PC-3 (cell line): ENCODE measurements around the gene CDH13. TPM values are rescaled to one million over a fixed set of nuclear protein-coding genes. Genes with fewer than 3 reads are reported as not detected.

Experiments
- ATAC-seq: fragments of 200-7000 bp; cut with Tn5 transposase; 2 replicates; pipeline ENCODE4 v1.9.1; 2020; ENCODE audit warnings: mild to moderate bottlenecking, moderate library complexity
- BruUV-seq: library from RNA; stranded (reverse); fragments of 400-500 nt; replicated peaks from 2 replicates; lab custom pipeline; 2021; lab: Mats Ljungman, UMichigan
- CTCF ChIA-PET: fragments of 300-600 bp; sonication (Branson Sonifier 250); formaldehyde crosslinking; loops from one replicate; lab custom pipeline; 2022; ENCODE audit warnings: antibody characterized with exemption; lab: Charles Lee
- POLR2A ChIA-PET: fragments of 300-600 bp; sonication (Branson Sonifier 250); formaldehyde crosslinking; loops from one replicate; lab custom pipeline; 2022; ENCODE audit warnings: antibody characterized with exemption; ENCODE audit not compliant: unreplicated experiment; lab: Charles Lee
- DNase-seq: peaks from one replicate; pipeline ENCODE4 v3.0.0-alpha.2; 2015
- H2AFZ ChIP-seq: fragments of 300-600 bp; sonication (generic); 2 replicates; pipeline ENCODE4 v1.6.0; 2016; ENCODE audit warnings: antibody characterized with exemption, low read length
- H3F3A ChIP-seq: fragments of 300-600 bp; sonication (generic); one replicate; pipeline ENCODE4 v1.6.0; 2017; ENCODE audit warnings: antibody characterized with exemption, low read length, control low read depth, mild to moderate bottlenecking; ENCODE audit not compliant: unreplicated experiment
- H3K27ac ChIP-seq: fragments of 300-600 bp; sonication (generic); 2 replicates; pipeline ENCODE4 v1.5.1; 2016; ENCODE audit warnings: mild to moderate bottlenecking, low read length
- H3K27me3 ChIP-seq: fragments of 300-600 bp; sonication (generic); 2 replicates; pipeline ENCODE4 v1.6.1; 2016; ENCODE audit warnings: low read length, mixed read lengths
- H3K36me3 ChIP-seq: fragments of 300-600 bp; sonication (generic); 2 replicates; pipeline ENCODE4 v1.6.1; 2016; ENCODE audit warnings: low read depth, mixed run types, low read length, mixed read lengths
- H3K4me1 ChIP-seq: fragments of 300-600 bp; sonication (generic); 2 replicates; pipeline ENCODE4 v1.5.1; 2016; ENCODE audit warnings: low read length; ENCODE audit not compliant: insufficient read depth
- H3K4me2 ChIP-seq: fragments of 300-600 bp; sonication (generic); 2 replicates; pipeline ENCODE4 v1.6.0; 2016; ENCODE audit warnings: low read length
- H3K4me3 ChIP-seq: fragments of 300-600 bp; sonication (generic); 2 replicates; pipeline ENCODE4 v1.5.1; 2016; ENCODE audit warnings: mild to moderate bottlenecking, low read length, mixed read lengths
- H3K79me2 ChIP-seq: fragments of 300-600 bp; sonication (generic); 2 replicates; pipeline ENCODE4 v1.6.1; 2017; ENCODE audit warnings: low read length, mixed read lengths
- H3K9ac ChIP-seq: fragments of 300-600 bp; sonication (generic); 2 replicates; pipeline ENCODE4 v1.6.0; 2016; ENCODE audit warnings: mild to moderate bottlenecking, low read length
- H3K9me2 ChIP-seq: fragments of 300-600 bp; sonication (generic); replicated peaks from 2 replicates; pipeline ENCODE4 v1.6.1; 2016; ENCODE audit warnings: mixed run types, low read length, mixed read lengths
- H3K9me3 ChIP-seq: fragments of 300-600 bp; sonication (generic); 2 replicates; pipeline ENCODE4 v1.6.1; 2016; ENCODE audit warnings: low read length, mixed read lengths
- H4K20me1 ChIP-seq: fragments of 300-600 bp; sonication (generic); 2 replicates; pipeline ENCODE4 v1.6.1; 2016; ENCODE audit warnings: low read length, mixed read lengths
- EZH2 ChIP-seq: fragments of 300-600 bp; sonication (generic); IDR thresholded peaks from one replicate; pipeline ENCODE4 v1.6.1; 2017; ENCODE audit warnings: antibody characterized with exemption, mild to moderate bottlenecking, low read length; ENCODE audit not compliant: unreplicated experiment
- EZH2phosphoT487 ChIP-seq: fragments of 300-600 bp; sonication (generic); IDR thresholded peaks from 2 replicates; pipeline ENCODE4 v1.6.1; 2018; ENCODE audit warnings: mild to moderate bottlenecking, antibody characterized with exemption, low read length, borderline replicate concordance
- intact Hi-C: fragments of 100-400 bp; cut with micrococcal nuclease; formaldehyde crosslinking; loops from 2 replicates; pipeline ENCODE4 v1.9.0; 2023
- total RNA-seq: library from RNA; depleted of rRNA; stranded (reverse); fragments of >200 nt; gene quantifications from 2 replicates; pipeline ENCODE4 v1.2.3, GENCODE V29; 2014
- TF ChIP-seq, protein P1 (sequence below): fragments of 300-600 bp; sonication (generic); conservative IDR thresholded peaks from 2 replicates; pipeline ENCODE4 v1.5.1; 2017; ENCODE audit warnings: antibody characterized with exemption, low read depth, mild to moderate bottlenecking, low read length

Gene CDH13
- total RNA-seq, 1 experiment from 2014 or later: 0.36 TPM

DNA sequence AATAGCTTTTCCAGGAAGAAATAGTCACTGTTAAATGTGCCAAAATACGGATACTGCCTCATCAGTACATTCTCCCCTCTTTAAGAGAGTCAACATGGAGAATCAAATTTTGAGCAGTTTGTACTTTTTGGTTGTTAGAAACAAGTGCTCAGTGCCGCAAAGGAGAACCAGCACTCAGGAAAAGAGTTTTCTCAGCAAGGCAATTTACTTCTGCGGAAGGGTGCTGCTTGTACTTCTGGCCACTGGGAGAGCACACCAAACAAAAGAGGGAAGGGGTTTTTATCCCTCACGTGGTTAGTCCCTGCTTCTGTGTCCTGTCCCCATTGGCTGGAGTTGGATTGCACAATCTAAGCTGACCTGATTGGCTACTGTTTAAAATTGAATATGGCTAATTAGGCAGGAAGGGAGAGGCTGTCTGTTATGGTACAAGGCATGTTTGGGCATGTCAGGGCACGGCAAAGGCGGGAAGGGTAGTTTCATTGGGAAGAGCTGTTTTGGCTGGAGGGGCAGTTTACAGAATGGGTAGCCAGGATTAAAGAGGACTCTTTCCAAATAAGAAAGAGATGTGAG lies 499.3 kb downstream of the CDH13 start:
- Histone ChIP-seq H3K4me3 (no peak overlapping the region), H3K27ac (no peak overlapping the region), H3K4me2 (no peak overlapping the region), H4K20me1 (no peaks in the 10 kb centered on the region), H3K9ac (no peak overlapping the region), H3K4me1 (no peaks in the 10 kb centered on the region), H3K9me3 (peaks cover 5% of the 10 kb centered on the region; the same call in 1 of the 2 replicates), H2AFZ (no peak overlapping the region), H3K79me2 (no peaks in the 10 kb centered on the region), H3K27me3 (no peaks in the 10 kb centered on the region), H3F3A (no peaks in the 10 kb centered on the region), H3K36me3 (no peaks in the 10 kb centered on the region), H3K9me2 (no peaks in the 10 kb centered on the region)
- DNase-seq (no peak), ATAC-seq (no peak)
- no TSS peak for BruUV-seq
- TF ChIP-seq, protein P1, sequence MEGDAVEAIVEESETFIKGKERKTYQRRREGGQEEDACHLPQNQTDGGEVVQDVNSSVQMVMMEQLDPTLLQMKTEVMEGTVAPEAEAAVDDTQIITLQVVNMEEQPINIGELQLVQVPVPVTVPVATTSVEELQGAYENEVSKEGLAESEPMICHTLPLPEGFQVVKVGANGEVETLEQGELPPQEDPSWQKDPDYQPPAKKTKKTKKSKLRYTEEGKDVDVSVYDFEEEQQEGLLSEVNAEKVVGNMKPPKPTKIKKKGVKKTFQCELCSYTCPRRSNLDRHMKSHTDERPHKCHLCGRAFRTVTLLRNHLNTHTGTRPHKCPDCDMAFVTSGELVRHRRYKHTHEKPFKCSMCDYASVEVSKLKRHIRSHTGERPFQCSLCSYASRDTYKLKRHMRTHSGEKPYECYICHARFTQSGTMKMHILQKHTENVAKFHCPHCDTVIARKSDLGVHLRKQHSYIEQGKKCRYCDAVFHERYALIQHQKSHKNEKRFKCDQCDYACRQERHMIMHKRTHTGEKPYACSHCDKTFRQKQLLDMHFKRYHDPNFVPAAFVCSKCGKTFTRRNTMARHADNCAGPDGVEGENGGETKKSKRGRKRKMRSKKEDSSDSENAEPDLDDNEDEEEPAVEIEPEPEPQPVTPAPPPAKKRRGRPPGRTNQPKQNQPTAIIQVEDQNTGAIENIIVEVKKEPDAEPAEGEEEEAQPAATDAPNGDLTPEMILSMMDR: no peak
- TF ChIP-seq EZH2: no peak
- no peak for TF ChIP-seq EZH2phosphoT487
- intact Hi-C loops: no loop called here
- POLR2A ChIA-PET: no interaction called here
- CTCF ChIA-PET: no interaction called here

DNA sequence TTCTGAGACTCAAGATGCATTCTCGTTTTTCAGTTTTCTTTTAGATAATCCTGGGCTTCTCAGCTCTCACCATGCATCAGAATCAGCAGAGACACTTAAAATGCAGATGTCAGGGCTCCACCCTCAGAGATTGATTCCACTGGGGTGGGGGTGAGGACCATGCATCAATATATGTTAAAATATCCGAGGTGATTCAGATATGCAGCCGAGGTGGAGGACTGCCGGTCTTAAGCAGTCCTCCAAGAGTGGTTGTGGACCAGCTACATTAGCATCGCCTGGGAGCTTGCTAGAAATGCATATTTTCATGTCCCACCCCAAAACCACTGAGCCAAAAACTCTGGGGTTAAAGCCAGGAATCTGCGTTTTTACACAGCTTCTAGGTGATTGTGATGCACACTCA lies 501.3 kb downstream of the CDH13 start:
- no peaks in the 10 kb centered on the region for H4K20me1 ChIP-seq
- intact Hi-C loops: no loop called here
- POLR2A ChIA-PET: no interaction called here

DNA sequence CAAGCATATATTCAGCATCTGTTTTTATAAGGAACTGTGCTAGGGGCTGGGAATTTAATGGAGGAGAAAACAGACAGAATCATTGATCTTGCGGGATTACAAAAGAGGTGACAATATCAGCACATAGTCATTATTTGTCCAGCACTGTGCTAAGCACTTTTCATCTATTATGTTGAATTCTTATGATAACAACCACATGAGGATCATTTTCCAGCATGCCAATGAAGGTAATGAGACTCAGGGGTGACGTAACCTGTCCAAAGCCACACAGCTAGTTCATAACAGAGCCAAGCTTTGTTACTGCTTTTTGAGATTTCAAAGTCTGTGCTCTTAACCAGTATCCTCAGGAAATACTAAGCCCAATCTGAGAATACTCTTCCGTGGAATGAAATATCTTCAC lies 503.3 kb downstream of the CDH13 start:
- Histone ChIP-seq H3K9me3 (0 out of 2 replicates have a peak, but pooled peaks cover 5% of the 10 kb centered on the region), H3K27me3 (no peaks in the 10 kb centered on the region), H3K4me3 (no peak overlapping the region), H4K20me1 (no peaks in the 10 kb centered on the region), H3K27ac (no peak overlapping the region), H3K4me1 (no peaks in the 10 kb centered on the region), H3K4me2 (no peak overlapping the region), H3K79me2 (no peaks in the 10 kb centered on the region), H3K36me3 (no peaks in the 10 kb centered on the region), H3F3A (no peaks in the 10 kb centered on the region), H2AFZ (no peak overlapping the region), H3K9me2 (no peaks in the 10 kb centered on the region), H3K9ac (no peak overlapping the region)
- DNase-seq (no peak), ATAC-seq (no peak)
- POLR2A ChIA-PET: no interaction called here
- no TSS peak for BruUV-seq
- no peak for TF ChIP-seq EZH2phosphoT487
- intact Hi-C loops: no loop called here
- CTCF ChIA-PET: no interaction called here

More for the DNA sequence above, 501.3 kb downstream of the CDH13 start:
- DNase-seq (no peak), ATAC-seq (no peak)
- H3K4me1 ChIP-seq: no peaks in the 10 kb centered on the region
- H3K4me2 ChIP-seq: no peak overlapping the region
- no peak overlapping the region for H3K9ac ChIP-seq
- H3F3A ChIP-seq: no peaks in the 10 kb centered on the region
- no TSS peak for BruUV-seq
- no peaks in the 10 kb centered on the region for H3K27me3 ChIP-seq
- no peaks in the 10 kb centered on the region for H3K79me2 ChIP-seq
- no peak overlapping the region for H3K27ac ChIP-seq
- H3K9me3 ChIP-seq: peaks cover 5% of the 10 kb centered on the region; the same call in 1 of the 2 replicates
- no peak overlapping the region for H3K4me3 ChIP-seq
- no peak overlapping the region for H2AFZ ChIP-seq
- no peaks in the 10 kb centered on the region for H3K9me2 ChIP-seq
- no peaks in the 10 kb centered on the region for H3K36me3 ChIP-seq
- no peak for TF ChIP-seq EZH2
- CTCF ChIA-PET: no interaction called here

DNA sequence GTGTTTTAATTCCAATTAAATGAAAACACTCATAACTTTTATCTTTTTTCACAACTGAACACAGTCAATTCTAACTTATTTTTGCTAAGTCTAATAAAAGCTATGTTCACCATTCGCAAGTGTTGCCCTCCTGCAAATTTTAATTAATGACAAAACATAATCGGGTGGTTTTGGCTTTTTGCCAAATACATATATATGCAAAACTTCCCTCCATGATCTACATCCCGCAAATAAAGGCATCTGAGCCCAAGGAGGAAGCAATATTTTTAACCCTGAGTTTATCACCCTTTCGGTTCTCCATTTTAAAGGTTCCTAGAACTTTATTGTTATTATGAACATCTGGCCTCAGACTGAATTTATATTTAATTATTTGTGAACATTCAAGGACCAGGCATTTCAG lies 507.9 kb downstream of the CDH13 start:
- Histone ChIP-seq H3K4me3 (no peak overlapping the region), H4K20me1 (no peaks in the 10 kb centered on the region), H3K36me3 (no peaks in the 10 kb centered on the region), H3K9ac (no peak overlapping the region), H3K4me2 (no peak overlapping the region), H3K27ac (no peak overlapping the region), H3K4me1 (peaks cover 10% of the 10 kb centered on the region; the same call in 1 of the 2 replicates), H3K79me2 (no peaks in the 10 kb centered on the region), H2AFZ (no peak overlapping the region), H3K27me3 (peaks cover 13% of the 10 kb centered on the region; the same call in 1 of the 2 replicates), H3F3A (no peaks in the 10 kb centered on the region), H3K9me2 (no peaks in the 10 kb centered on the region), H3K9me3 (no peaks in the 10 kb centered on the region)
- TF ChIP-seq EZH2 (no peak), EZH2phosphoT487 (no peak)
- TF ChIP-seq, protein P1: no peak
- DNase-seq (no peak), ATAC-seq (no peak)
- intact Hi-C loops: no loop called here
- no TSS peak for BruUV-seq
- CTCF ChIA-PET: no interaction called here
- POLR2A ChIA-PET: no interaction called here
